Activated B cell treated with CpG ODN at 0.5 μM for 24 hours (primary cell): ENCODE measurements around the gene DCHS1. TPM values are rescaled to one million over a fixed set of nuclear protein-coding genes. Genes with fewer than 3 reads are reported as not detected.

Experiments used
- ATAC-seq: fragments of 200-7000 bp; cut with Tn5 transposase; one replicate; pipeline ENCODE4 v1.10.0; 2021; ENCODE audit warnings: low read depth, mild to moderate bottlenecking, moderate library complexity
- CTCF ChIA-PET: fragments of 350-600 bp; sonication (Branson Sonifier 250); formaldehyde crosslinking; loops from one replicate; lab custom pipeline; 2021; ENCODE audit warnings: antibody characterized with exemption; lab: Charles Lee
- POLR2A ChIA-PET: fragments of 350-600 bp; sonication (Branson Sonifier 250); formaldehyde crosslinking; loops from one replicate; lab custom pipeline; 2021; ENCODE audit warnings: antibody characterized with exemption; lab: Charles Lee
- DNase-seq: peaks from one replicate; pipeline ENCODE4 v3.0.0; 2022
- H3K27ac Mint-ChIP-seq: one replicate; pipeline ENCODE4 v1.8.0; 2020; ENCODE audit warnings: mixed read lengths
- H3K27me3 Mint-ChIP-seq: one replicate; pipeline ENCODE4 v1.8.0; 2021; ENCODE audit warnings: mixed read lengths
- H3K36me3 Mint-ChIP-seq: one replicate; pipeline ENCODE4 v1.8.0; 2021; ENCODE audit warnings: low read depth, mixed read lengths
- H3K4me1 Mint-ChIP-seq: one replicate; pipeline ENCODE4 v1.8.0; 2021; ENCODE audit warnings: mixed read lengths
- H3K4me3 Mint-ChIP-seq: one replicate; pipeline ENCODE4 v1.8.0; 2020; ENCODE audit warnings: mild to moderate bottlenecking, mixed read lengths
- H3K9me3 Mint-ChIP-seq: one replicate; pipeline ENCODE4 v1.8.0; 2020; ENCODE audit warnings: mixed read lengths
- intact Hi-C: fragments of 100-400 bp; cut with micrococcal nuclease; formaldehyde crosslinking; loops from one replicate; pipeline ENCODE4 v1.15.1; 2024
- total RNA-seq: library from RNA; stranded (reverse); gene quantifications from 2 replicates; pipeline ENCODE4 v1.2.3, GENCODE V29; 2022
- TF ChIP-seq, protein P1 (sequence below): fragments of 200-600 bp; IDR thresholded peaks from one replicate; pipeline ENCODE4 v1.8.0; 2022; ENCODE audit warnings: antibody characterized with exemption, mild to moderate bottlenecking

DCHS1 gene
- total RNA-seq, 1 donor from 2014 or later, result 0.22 TPM

DNA sequence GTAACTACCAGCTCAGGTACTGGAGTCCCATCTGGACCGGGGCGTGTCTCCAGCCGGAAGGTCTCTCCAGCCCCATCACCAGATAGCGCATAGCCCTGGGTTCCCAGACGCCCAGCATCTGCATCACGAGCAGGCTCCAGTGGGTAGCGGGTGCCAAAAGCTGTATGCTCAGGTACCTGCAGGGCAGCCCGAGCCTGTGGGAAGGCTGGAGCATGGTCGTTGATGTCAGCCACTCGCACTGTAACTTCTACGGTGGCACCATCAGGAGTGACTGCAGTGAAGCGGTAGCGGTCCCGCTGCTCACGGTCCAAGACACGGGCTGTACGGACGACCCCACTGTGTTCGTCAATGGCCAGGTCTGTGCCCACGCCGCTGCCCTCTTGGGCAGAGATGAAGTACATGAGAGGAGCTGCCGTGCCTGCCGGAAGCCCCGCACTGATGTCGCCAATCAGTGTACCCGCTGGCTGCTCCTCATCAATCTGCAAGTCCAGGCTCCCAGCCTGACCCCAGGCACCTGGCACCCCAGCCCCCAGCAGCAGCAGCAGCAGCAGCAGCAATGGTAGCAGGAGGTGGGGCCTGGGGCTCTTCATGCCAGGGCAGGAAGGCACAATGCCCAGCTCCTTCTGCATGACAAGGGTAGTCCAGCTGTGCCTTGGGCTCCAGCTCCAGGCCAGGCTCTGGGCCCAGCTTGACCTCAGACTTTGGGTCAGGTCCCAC, 14.5 kb downstream of the DCHS1 start:
- POLR2A ChIA-PET, result no interaction called here

DNA sequence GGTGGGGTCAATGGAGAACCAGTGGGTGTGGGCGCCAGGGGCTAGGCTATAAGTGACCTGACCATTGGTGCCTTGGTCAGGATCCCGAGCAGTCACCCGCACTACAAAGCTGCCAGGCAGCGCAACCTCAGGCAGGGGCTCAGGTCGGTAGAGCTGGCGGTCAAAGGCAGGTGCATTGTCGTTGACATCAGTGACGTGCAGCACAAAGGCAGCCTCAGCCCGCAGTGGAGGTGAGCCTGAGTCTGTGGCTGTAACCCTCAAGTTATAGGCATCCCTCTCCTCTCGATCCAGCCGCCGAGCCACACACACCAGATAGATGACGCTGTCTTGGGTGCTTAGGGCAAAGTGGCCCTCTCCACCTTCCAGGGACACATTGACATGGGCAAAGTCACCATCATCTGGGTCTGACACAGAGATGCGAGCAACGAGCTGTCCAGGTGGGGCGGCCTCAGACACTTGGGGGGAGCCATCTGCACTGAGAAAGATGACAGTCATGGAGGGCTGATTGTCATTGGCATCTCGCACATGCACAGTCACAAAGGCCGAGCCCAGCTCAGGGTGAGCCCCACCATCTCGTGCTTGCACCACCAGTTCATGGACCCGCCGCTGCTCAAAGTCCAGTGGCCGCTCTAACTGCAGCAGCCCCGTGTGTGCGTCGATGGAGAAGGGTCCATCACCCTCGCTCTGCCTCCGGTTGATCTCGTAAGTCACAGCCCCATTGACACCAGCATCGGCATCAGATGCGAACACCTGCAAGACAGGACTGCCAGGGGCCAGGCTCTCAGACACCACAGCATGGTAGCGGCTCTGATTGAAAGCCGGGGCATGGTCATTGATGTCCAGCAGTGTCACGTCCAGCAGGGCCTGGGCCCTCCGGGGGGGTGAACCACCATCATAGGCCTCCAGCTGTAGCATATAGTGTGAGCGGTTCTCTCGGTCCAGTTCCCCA, 15.3 kb downstream of the DCHS1 start:
- Mint-ChIP-seq H3K4me1 (no peaks in the 10 kb centered on the region), H3K27ac (no peak overlapping the region), H3K27me3 (no peaks in the 10 kb centered on the region), H3K4me3 (no peak overlapping the region), H3K36me3 (no peaks in the 10 kb centered on the region), H3K9me3 (no peaks in the 10 kb centered on the region)
- intact Hi-C loops, result no loop called here
- POLR2A ChIA-PET, result interaction anchor here (1.4 kb wide), 1 partner anchor 22 kb away, joined by 6 read pairs; the partner anchor contains the start of gene TPP1
- no peak for DNase-seq
- TF ChIP-seq, protein P1, sequence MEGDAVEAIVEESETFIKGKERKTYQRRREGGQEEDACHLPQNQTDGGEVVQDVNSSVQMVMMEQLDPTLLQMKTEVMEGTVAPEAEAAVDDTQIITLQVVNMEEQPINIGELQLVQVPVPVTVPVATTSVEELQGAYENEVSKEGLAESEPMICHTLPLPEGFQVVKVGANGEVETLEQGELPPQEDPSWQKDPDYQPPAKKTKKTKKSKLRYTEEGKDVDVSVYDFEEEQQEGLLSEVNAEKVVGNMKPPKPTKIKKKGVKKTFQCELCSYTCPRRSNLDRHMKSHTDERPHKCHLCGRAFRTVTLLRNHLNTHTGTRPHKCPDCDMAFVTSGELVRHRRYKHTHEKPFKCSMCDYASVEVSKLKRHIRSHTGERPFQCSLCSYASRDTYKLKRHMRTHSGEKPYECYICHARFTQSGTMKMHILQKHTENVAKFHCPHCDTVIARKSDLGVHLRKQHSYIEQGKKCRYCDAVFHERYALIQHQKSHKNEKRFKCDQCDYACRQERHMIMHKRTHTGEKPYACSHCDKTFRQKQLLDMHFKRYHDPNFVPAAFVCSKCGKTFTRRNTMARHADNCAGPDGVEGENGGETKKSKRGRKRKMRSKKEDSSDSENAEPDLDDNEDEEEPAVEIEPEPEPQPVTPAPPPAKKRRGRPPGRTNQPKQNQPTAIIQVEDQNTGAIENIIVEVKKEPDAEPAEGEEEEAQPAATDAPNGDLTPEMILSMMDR, result no peak
- ATAC-seq, result no peak
- CTCF ChIA-PET, result no interaction called here

More for the DNA sequence above, 14.5 kb downstream of the DCHS1 start:
- no peak overlapping the region for H3K27ac Mint-ChIP-seq
- CTCF ChIA-PET, result no interaction called here
- no peaks in the 10 kb centered on the region for H3K27me3 Mint-ChIP-seq
- H3K36me3 Mint-ChIP-seq, result no peaks in the 10 kb centered on the region
- H3K4me3 Mint-ChIP-seq, result no peak overlapping the region
- DNase-seq (no peak), ATAC-seq (no peak)
- no peaks in the 10 kb centered on the region for H3K4me1 Mint-ChIP-seq
- TF ChIP-seq, protein P1, result no peak
- intact Hi-C loops, result no loop called here
- no peaks in the 10 kb centered on the region for H3K9me3 Mint-ChIP-seq

DNA sequence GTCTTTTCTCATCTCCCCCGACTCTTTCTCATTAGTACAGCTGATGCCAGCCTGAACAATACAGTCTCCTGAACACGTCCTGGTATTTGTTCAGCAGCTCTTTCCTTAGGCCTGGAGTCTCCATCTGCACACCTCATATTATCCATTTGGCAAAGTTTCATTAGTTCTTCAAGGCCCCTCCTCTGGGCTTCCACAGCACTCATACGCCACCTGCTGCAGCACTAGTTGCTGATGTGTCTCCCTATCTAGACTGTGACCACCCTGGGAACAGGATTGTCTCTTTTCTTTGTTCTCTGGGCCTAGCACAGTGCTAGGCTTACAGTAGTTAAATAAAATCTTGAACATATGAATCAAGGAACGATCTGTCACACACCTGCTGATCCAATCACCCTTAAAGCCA, 17.2 kb downstream of the DCHS1 start:
- intact Hi-C loops, result no loop called here
- H3K4me1 Mint-ChIP-seq, result no peaks in the 10 kb centered on the region
- TF ChIP-seq, protein P1, result no peak
- ATAC-seq (no peak), DNase-seq (no peak)
- H3K27ac Mint-ChIP-seq, result no peak overlapping the region
- no peaks in the 10 kb centered on the region for H3K27me3 Mint-ChIP-seq
- POLR2A ChIA-PET, result interaction anchor here (1.4 kb wide), 1 partner anchor 20 kb away, joined by 6 read pairs; the partner anchor contains the start of gene TPP1
- CTCF ChIA-PET, result interaction anchor here (0.6 kb wide), 1 partner anchor 68 kb away, joined by 3 read pairs; no protein-coding TSS in a partner anchor
- no peaks in the 10 kb centered on the region for H3K36me3 Mint-ChIP-seq
- no peaks in the 10 kb centered on the region for H3K9me3 Mint-ChIP-seq
- H3K4me3 Mint-ChIP-seq, result no peak overlapping the region

DNA sequence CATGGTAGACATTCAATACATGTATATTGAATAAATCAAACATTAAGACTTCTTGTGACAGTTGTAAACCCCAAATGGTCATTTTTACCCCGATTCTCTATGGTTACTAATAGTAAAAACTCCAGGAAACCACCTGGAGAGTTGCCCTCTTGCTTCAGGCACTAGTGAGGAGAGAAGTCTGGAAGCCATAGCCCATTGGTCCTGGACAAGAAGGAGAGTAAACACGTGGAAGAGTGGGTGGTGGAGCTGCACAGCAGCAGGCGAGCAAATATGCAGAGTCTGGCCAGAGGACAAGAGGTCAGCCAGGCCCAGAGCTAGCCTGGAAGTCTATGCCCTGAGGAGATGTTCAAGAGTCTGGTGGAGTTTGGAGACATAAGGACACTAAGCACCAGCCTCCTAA, 17.7 kb downstream of the DCHS1 start:
- no peak overlapping the region for H3K4me3 Mint-ChIP-seq
- intact Hi-C loops, result no loop called here
- no peak overlapping the region for H3K27ac Mint-ChIP-seq
- ChIA-PET POLR2A (no interaction called here), CTCF (no interaction called here)
- H3K36me3 Mint-ChIP-seq, result no peaks in the 10 kb centered on the region
- no peaks in the 10 kb centered on the region for H3K27me3 Mint-ChIP-seq
- DNase-seq (no peak), ATAC-seq (no peak)
- no peaks in the 10 kb centered on the region for H3K9me3 Mint-ChIP-seq
- no peaks in the 10 kb centered on the region for H3K4me1 Mint-ChIP-seq
- TF ChIP-seq, protein P1, result no peak

DNA sequence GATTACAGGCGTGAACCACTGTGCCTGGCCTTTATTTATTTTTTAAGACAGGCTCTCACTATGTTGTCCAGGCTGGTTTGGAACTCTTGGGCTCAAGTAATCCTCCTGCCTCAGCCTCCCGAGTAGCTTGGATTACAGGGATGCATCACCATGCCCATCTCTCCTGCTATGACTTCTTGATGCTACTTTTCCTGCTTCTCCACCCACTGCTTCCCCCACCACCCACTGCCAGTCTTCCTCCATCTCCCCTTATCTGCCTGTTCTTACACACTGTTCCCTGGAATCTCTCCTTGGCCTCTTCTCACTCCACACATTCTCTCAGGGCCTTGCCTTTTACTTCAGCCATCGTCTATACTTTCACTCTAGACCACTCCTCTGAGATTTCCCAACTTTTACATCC, 19.1 kb downstream of the DCHS1 start:
- ATAC-seq, result no peak
- ChIA-PET POLR2A (no interaction called here), CTCF (interaction anchor here (1.0 kb wide), 1 partner anchor 131 kb away, joined by 3 read pairs; no protein-coding TSS in a partner anchor)
- H3K27me3 Mint-ChIP-seq, result no peaks in the 10 kb centered on the region
- H3K27ac Mint-ChIP-seq, result no peak overlapping the region
- intact Hi-C loops, result no loop called here
- H3K4me1 Mint-ChIP-seq, result no peaks in the 10 kb centered on the region
- DNase-seq, result no peak
- TF ChIP-seq, protein P1, result no peak
- no peaks in the 10 kb centered on the region for H3K9me3 Mint-ChIP-seq
- H3K36me3 Mint-ChIP-seq, result no peaks in the 10 kb centered on the region
- no peak overlapping the region for H3K4me3 Mint-ChIP-seq
